ENCODE results near the gene YOD1. TPM values are rescaled to one million over a fixed set of nuclear protein-coding genes. Genes with fewer than 3 reads are reported as not detected.

YOD1 gene
- total and polyA plus RNA-seq, 4 donors: 3.4 to 34.4 (median 5.4) TPM

GRCh38 chr1:207026104-207026534 lies 24.9 kb downstream of the YOD1 start:
- Histone ChIP-seq H3K9ac (ENCODE audit: insufficient read depth in 1 of 2, low read length in 2 of 2) (peak overlapping the region in 1 of 2 donors; percentile 53), H3K9me3 (ENCODE audit: control insufficient read depth in 4 of 4, insufficient read depth in 3 of 4, low read length in 3 of 4) (peaks cover 0 to under 1% (median 0%) of the 10 kb centered on the region in 4 donors), H3K36me3 (ENCODE audit: control insufficient read depth in 4 of 4, insufficient read depth in 4 of 4, low read length in 4 of 4) (peaks cover 0 to 4% (median 0%) of the 10 kb centered on the region in 4 donors), H3K27ac (ENCODE audit: low read depth in 1 of 2, low read length in 1 of 2) (peak overlapping the region; percentile 62 to 78), H3K4me1 (ENCODE audit: control insufficient read depth in 5 of 5, insufficient read depth in 5 of 5, low read length in 5 of 5) (peaks cover 0 to 26% (median 16%) of the 10 kb centered on the region in 5 donors), H3K4me3 (no peak overlapping the region), H3K27me3 (ENCODE audit: control insufficient read depth in 3 of 3, insufficient read depth in 3 of 3, low read length in 2 of 3) (no peaks in the 10 kb centered on the region)
- TF ChIP-seq CTCF (IDR thresholded peaks at IDR 0.05; ENCODE audit: control extremely low read depth, extremely low read depth): no peak
- DNase-seq (peak in 2 of 3 donors; percentile 30 to 64), ATAC-seq (ENCODE audit: insufficient read depth, low FRiP score) (no peak)
- whole genome bisulfite sequencing, 2 donors: 42 to 72% methylated on average over 4 of the region's 4 CpGs

- Histone ChIP-seq H3K27me3 (ENCODE audit: control insufficient read depth in 3 of 3, insufficient read depth in 3 of 3, low read length in 2 of 3) (no peaks in the 10 kb centered on the region), H3K9me3 (ENCODE audit: control insufficient read depth in 4 of 4, insufficient read depth in 3 of 4, low read length in 3 of 4) (no peaks in the 10 kb centered on the region), H3K36me3 (ENCODE audit: control insufficient read depth in 4 of 4, insufficient read depth in 4 of 4, low read length in 4 of 4) (peaks cover 0 to 4% (median 0%) of the 10 kb centered on the region in 4 donors), H3K27ac (ENCODE audit: low read depth in 1 of 2, low read length in 1 of 2) (peak overlapping the region; percentile 79 to 95), H3K9ac (ENCODE audit: insufficient read depth in 1 of 2, low read length in 2 of 2) (no peak overlapping the region), H3K4me1 (ENCODE audit: control insufficient read depth in 5 of 5, insufficient read depth in 5 of 5, low read length in 5 of 5) (peaks cover 0 to 26% (median 17%) of the 10 kb centered on the region in 5 donors), H3K4me3 (no peak overlapping the region)
- 46 to 51% methylated on average over 4 to 5 of the region's 5 CpGs for WGBS, 2 donors
- no peak for TF ChIP-seq CTCF (IDR thresholded peaks at IDR 0.05; ENCODE audit: control extremely low read depth, extremely low read depth)
- ATAC-seq (ENCODE audit: insufficient read depth, low FRiP score): peak; percentile 48
- peak; percentile 67 to 87 (median 71) for DNase-seq
Observed at GRCh38 chr1:207025146-207025880, 25.7 kb downstream of the YOD1 start.

GRCh38 chr1:207024202-207025145 lies 26.5 kb downstream of the YOD1 start:
- peak overlapping the region in 1 of 2 donors; percentile 39 for H3K9ac ChIP-seq (ENCODE audit: insufficient read depth in 1 of 2, low read length in 2 of 2)
- H3K27me3 ChIP-seq (ENCODE audit: control insufficient read depth in 3 of 3, insufficient read depth in 3 of 3, low read length in 2 of 3): no peaks in the 10 kb centered on the region
- peaks cover 0 to 26% (median 19%) of the 10 kb centered on the region in 5 donors for H3K4me1 ChIP-seq (ENCODE audit: control insufficient read depth in 5 of 5, insufficient read depth in 5 of 5, low read length in 5 of 5)
- H3K4me3 ChIP-seq: no peak overlapping the region
- H3K9me3 ChIP-seq (ENCODE audit: control insufficient read depth in 4 of 4, insufficient read depth in 3 of 4, low read length in 3 of 4): no peaks in the 10 kb centered on the region
- H3K27ac ChIP-seq (ENCODE audit: low read depth in 1 of 2, low read length in 1 of 2): peak overlapping the region; percentile 79 to 95
- H3K36me3 ChIP-seq (ENCODE audit: control insufficient read depth in 4 of 4, insufficient read depth in 4 of 4, low read length in 4 of 4): peaks cover 0 to 4% (median 0%) of the 10 kb centered on the region in 4 donors
- TF ChIP-seq CTCF (IDR thresholded peaks at IDR 0.05; ENCODE audit: control extremely low read depth, extremely low read depth): no peak
- ATAC-seq (ENCODE audit: insufficient read depth, low FRiP score): no peak
- WGBS, 2 donors: 40 to 59% methylated on average over 16 to 18 of the region's 18 CpGs
- no peak for DNase-seq

Measured in lung (tissue), 12 donors.